Measurements from ENCODE around the gene KAT8. TPM values are rescaled to one million over a fixed set of nuclear protein-coding genes. Genes with fewer than 3 reads are reported as not detected.
"Not testable (repeated sequence)": the region's sequence is repeated elsewhere in the genome, so short reads cannot be mapped to it uniquely, and the experiment has no call there.

KAT8 gene
- total and polyA plus RNA-seq, 8 donors, result 31.5 to 71.7 (median 38.2) TPM

GRCh38 chr16:31143011-31143693 lies 25.7 kb downstream of the KAT8 start:
- 65 to 69% methylated on average over 16 to 22 of the region's 22 CpGs for WGBS, 2 donors
- intact Hi-C loops (cut with DNase I), result loop anchor here in 1 of 3 donors (10.0 kb wide), 1 partner anchor 302 kb away; the partner anchor contains the start of gene ZNF843
- no peak for FAIRE-seq
- peak overlapping the region; percentile 13 to 48 (median 35) for H3K4me3 ChIP-seq
- TF ChIP-seq CTCF (IDR thresholded peaks at IDR 0.05), result no peak
- peak overlapping the region; percentile 71 to 91 (median 88) for H3K27ac ChIP-seq
- no peak for ATAC-seq
- peaks cover 15 to 28% (median 19%) of the 10 kb centered on the region in 3 donors for H3K4me1 ChIP-seq
- H3K27me3 ChIP-seq, result no peaks in the 10 kb centered on the region
- no peaks in the 10 kb centered on the region for H3K36me3 ChIP-seq
- H3K9me3 ChIP-seq, result no peaks in the 10 kb centered on the region
- DNase-seq, result peak in 5 of 6 donors; percentile 47 to 80 (median 67)

- TF ChIP-seq CTCF (IDR thresholded peaks at IDR 0.05), result no peak
- intact Hi-C loops (cut with DNase I), result loop anchor here in 1 of 3 donors (10.0 kb wide), 1 partner anchor 301 kb away; the partner anchor contains the start of gene ZNF843
- Histone ChIP-seq H3K4me1 (peaks cover 12 to 23% (median 14%) of the 10 kb centered on the region in 3 donors), H3K4me3 (no peak overlapping the region), H3K27ac (no peak overlapping the region), H3K36me3 (no peaks in the 10 kb centered on the region), H3K27me3 (no peaks in the 10 kb centered on the region), H3K9me3 (no peaks in the 10 kb centered on the region)
- FAIRE-seq, result no peak
- no peak for ATAC-seq
- WGBS, 2 donors, result 94 to 97% methylated on average over 8 of the region's 8 CpGs
- DNase-seq, result no peak
These were observed 26.3 kb downstream of the KAT8 start for GRCh38 chr16:31143694-31144148.

GRCh38 chr16:31144418-31144817 lies 27.0 kb downstream of the KAT8 start:
- H3K36me3 ChIP-seq, ATAC-seq, DNase-seq, H3K27me3 ChIP-seq, FAIRE-seq, H3K4me3 ChIP-seq, H3K9me3 ChIP-seq, H3K27ac ChIP-seq: not testable (repeated sequence)
- intact Hi-C loops (cut with DNase I), result loop anchor here in 1 of 3 donors (10.0 kb wide), 1 partner anchor 300 kb away; the partner anchor contains the start of gene ZNF843
- H3K4me1 ChIP-seq, result peaks cover 10 to 16% (median 12%) of the 10 kb centered on the region in 3 donors
- 83 to 90% methylated on average over 7 of the region's 7 CpGs for WGBS, 2 donors

- WGBS, 2 donors, result 78 to 87% methylated on average over 12 of the region's 12 CpGs
- Histone ChIP-seq H3K9me3 (no peaks in the 10 kb centered on the region), H3K27ac (no peak overlapping the region), H3K4me3 (no peak overlapping the region), H3K4me1 (peaks cover 10 to 13% (median 12%) of the 10 kb centered on the region in 3 donors), H3K27me3 (no peaks in the 10 kb centered on the region), H3K36me3 (no peaks in the 10 kb centered on the region)
- FAIRE-seq, result no peak
- no peak for DNase-seq
- no peak for ATAC-seq
- intact Hi-C loops (cut with DNase I), result loop anchor here in 1 of 3 donors (10.0 kb wide), 1 partner anchor 299 kb away; the partner anchor contains the start of gene ZNF843
- TF ChIP-seq CTCF (IDR thresholded peaks at IDR 0.05), result no peak
These were observed 28.0 kb downstream of the KAT8 start for GRCh38 chr16:31145398-31145990.

GRCh38 chr16:31147574-31147973 lies 30.1 kb downstream of the KAT8 start:
- FAIRE-seq (no peak), DNase-seq (no peak), ATAC-seq (no peak)
- intact Hi-C loops (cut with DNase I), result loop anchor here in 1 of 3 donors (10.0 kb wide), 1 partner anchor 297 kb away; the partner anchor contains the start of gene ZNF843
- Histone ChIP-seq H3K9me3 (no peaks in the 10 kb centered on the region), H3K27ac (no peak overlapping the region), H3K4me3 (peak overlapping the region in 1 of 4 donors; percentile 31), H3K27me3 (no peaks in the 10 kb centered on the region), H3K4me1 (no peaks in the 10 kb centered on the region), H3K36me3 (no peaks in the 10 kb centered on the region)
- TF ChIP-seq CTCF (IDR thresholded peaks at IDR 0.05), result no peak
- 80 to 93% methylated on average over 3 of the region's 3 CpGs for WGBS, 2 donors
